Retinal pigment epithelial cell (primary cell): ENCODE results near the gene SYT9.

Experiments
- DNase-seq: peaks from one replicate; pipeline ENCODE4 v3.0.0-alpha.2; 2010; ENCODE audit warnings: low read depth
- H3K4me3 ChIP-seq: 2 replicates; pipeline ENCODE4 v1.5.1; 2011; ENCODE audit warnings: mild to moderate bottlenecking, low read length, control low read depth, moderate library complexity
- TF ChIP-seq, protein P1 (sequence below): conservative IDR thresholded peaks from 2 replicates; pipeline ENCODE4 v1.5.1; 2011; ENCODE audit warnings: low read depth, low read length, control low read depth, inconsistent platforms

SYT9 gene

GRCh38 chr11:7493670-7494069 lies 242.0 kb downstream of the SYT9 start:
- H3K4me3 ChIP-seq = no peak overlapping the region
- TF ChIP-seq, protein P1, sequence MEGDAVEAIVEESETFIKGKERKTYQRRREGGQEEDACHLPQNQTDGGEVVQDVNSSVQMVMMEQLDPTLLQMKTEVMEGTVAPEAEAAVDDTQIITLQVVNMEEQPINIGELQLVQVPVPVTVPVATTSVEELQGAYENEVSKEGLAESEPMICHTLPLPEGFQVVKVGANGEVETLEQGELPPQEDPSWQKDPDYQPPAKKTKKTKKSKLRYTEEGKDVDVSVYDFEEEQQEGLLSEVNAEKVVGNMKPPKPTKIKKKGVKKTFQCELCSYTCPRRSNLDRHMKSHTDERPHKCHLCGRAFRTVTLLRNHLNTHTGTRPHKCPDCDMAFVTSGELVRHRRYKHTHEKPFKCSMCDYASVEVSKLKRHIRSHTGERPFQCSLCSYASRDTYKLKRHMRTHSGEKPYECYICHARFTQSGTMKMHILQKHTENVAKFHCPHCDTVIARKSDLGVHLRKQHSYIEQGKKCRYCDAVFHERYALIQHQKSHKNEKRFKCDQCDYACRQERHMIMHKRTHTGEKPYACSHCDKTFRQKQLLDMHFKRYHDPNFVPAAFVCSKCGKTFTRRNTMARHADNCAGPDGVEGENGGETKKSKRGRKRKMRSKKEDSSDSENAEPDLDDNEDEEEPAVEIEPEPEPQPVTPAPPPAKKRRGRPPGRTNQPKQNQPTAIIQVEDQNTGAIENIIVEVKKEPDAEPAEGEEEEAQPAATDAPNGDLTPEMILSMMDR = no peak
- no peak for DNase-seq

DNA sequence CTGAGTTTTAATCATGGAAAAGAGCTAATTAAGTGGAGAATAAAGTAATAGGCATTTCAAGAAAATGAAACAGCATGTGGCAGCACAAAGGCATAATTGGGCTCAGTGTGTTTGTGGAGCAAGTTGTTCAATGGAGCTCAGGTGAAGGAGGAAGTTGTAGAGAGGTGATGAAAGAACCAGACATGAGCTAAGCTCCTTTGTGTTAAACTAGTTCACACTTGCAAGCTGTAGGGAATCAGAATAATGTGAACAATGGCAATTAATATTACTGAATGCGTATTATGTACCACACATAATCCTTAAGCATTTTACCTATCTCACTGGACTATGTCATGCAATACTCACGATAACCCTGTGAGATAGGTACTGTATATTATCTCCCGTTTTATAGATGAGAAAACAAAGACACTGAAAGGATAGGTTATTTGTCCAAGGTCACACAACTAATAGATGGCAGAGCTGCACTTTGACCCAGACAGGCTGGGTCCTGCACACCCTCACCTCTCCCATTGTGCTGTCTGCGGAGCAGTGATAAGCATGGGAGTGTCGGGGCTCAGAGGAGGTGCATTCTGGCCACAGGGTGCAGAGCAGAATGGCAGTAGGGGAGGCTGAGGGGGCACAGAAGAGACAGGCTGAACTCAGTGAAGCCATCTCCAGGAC lies 242.5 kb downstream of the SYT9 start:
- no peak overlapping the region for H3K4me3 ChIP-seq
- no peak for DNase-seq
- TF ChIP-seq, protein P1 = no peak

DNA sequence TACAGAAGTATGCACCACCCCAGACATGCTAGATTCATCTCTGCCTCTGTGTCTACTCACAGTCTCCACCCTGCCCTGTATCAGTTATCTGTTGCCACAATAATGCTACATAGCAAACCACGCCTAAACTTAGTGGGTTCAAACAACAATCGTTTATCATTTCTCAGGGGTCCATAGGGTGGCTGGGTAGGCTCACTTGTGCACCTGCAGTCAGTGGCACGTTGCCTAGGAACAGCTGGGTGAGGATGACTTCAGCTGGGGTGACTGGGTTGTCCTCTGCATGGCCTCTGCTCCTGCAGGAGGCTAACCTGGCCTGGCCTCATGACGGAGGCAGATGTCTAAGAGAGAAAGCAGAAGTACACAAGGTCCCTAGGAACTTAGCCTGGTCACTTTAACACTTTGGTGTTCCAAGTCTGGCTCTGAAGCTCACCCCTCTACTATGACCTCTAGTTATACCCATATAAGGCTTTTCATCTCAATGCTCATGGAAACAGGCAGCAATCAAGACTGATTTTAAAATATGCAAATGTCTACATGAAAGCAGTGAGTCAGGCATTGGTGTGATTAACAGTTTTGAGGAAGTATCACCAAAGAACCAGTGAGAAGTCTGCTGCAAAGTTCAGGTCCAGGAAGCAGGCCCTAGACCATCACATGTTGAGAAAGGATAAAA lies 244.3 kb downstream of the SYT9 start:
- TF ChIP-seq, protein P1 = no peak
- DNase-seq = no peak
- no peak overlapping the region for H3K4me3 ChIP-seq

- DNase-seq = no peak
- H3K4me3 ChIP-seq = no peak overlapping the region
- TF ChIP-seq, protein P1 = no peak
Measured at GRCh38 chr11:7498193-7498592, 246.5 kb downstream of the SYT9 start.

- H3K4me3 ChIP-seq = no peak overlapping the region
- TF ChIP-seq, protein P1 = no peak
- DNase-seq = no peak
Measured at GRCh38 chr11:7499081-7499480, 247.4 kb downstream of the SYT9 start.

DNA sequence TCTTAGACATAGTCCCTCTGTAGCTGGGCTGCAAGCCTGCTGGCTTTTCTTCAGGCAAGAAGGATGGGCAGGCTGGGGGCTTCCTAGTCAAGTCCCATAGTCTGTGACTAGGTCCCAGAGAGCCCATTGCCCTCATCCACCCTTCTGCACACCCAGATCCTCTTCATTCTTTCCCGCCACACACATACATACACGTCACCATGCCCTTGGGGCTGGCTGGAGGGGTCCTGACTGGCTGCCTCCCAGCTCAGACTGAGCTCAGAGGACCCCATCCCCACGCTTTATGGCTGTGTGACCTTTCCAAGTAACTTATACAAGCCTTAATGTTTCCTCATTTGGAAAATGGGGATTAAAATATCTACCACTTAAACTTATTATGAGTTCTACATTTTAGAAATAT lies 248.5 kb downstream of the SYT9 start:
- no peak overlapping the region for H3K4me3 ChIP-seq
- TF ChIP-seq, protein P1 = no peak
- DNase-seq = no peak

- DNase-seq = no peak
- H3K4me3 ChIP-seq = no peak overlapping the region
- TF ChIP-seq, protein P1 = no peak
Measured at GRCh38 chr11:7501251-7501650, 249.5 kb downstream of the SYT9 start.
